GM23248 (cell line): ENCODE measurements around the gene KLHDC8A. TPM values are rescaled to one million over a fixed set of nuclear protein-coding genes. Genes with fewer than 3 reads are reported as not detected.

Experiments used
- DNase-seq: peaks from one replicate; pipeline ENCODE4 v3.0.0-alpha.2; 2015
- H2AFZ ChIP-seq: fragments of 200-600 bp; sonication (generic); 2 replicates; pipeline ENCODE4 v1.6.1; 2016; ENCODE audit warnings: antibody characterized with exemption
- H3F3A ChIP-seq: fragments of 200-600 bp; sonication (generic); 2 replicates; pipeline ENCODE4 v1.6.1; 2016; ENCODE audit warnings: mild to moderate bottlenecking, antibody characterized with exemption, mixed run types; ENCODE audit not compliant: insufficient read depth
- H3K27ac ChIP-seq: fragments of 200-600 bp; sonication (generic); 2 replicates; pipeline ENCODE4 v1.5.1; 2016; ENCODE audit warnings: mild to moderate bottlenecking
- H3K27me3 ChIP-seq: fragments of 200-600 bp; sonication (generic); replicated peaks from 2 replicates; pipeline ENCODE4 v1.6.1; 2016; ENCODE audit warnings: mild to moderate bottlenecking; ENCODE audit not compliant: insufficient read depth
- H3K36me3 ChIP-seq: fragments of 200-600 bp; sonication (generic); 2 replicates; pipeline ENCODE4 v1.6.1; 2016; ENCODE audit warnings: low read depth, mild to moderate bottlenecking
- H3K4me1 ChIP-seq: fragments of 200-600 bp; sonication (generic); 2 replicates; pipeline ENCODE4 v1.6.1; 2016; ENCODE audit warnings: mild to moderate bottlenecking; ENCODE audit not compliant: insufficient read depth
- H3K4me2 ChIP-seq: fragments of 200-600 bp; sonication (generic); one replicate; pipeline ENCODE4 v1.6.1; 2016; ENCODE audit warnings: mild to moderate bottlenecking; ENCODE audit not compliant: unreplicated experiment
- H3K4me3 ChIP-seq: fragments of 200-600 bp; sonication (generic); 2 replicates; pipeline ENCODE4 v1.5.1; 2016; ENCODE audit warnings: mild to moderate bottlenecking
- H3K79me2 ChIP-seq: fragments of 200-600 bp; sonication (generic); 2 replicates; pipeline ENCODE4 v1.6.1; 2016; ENCODE audit warnings: mild to moderate bottlenecking; ENCODE audit not compliant: insufficient read depth
- H3K9ac ChIP-seq: fragments of 200-600 bp; sonication (generic); 2 replicates; pipeline ENCODE4 v1.6.1; 2016; ENCODE audit warnings: mild to moderate bottlenecking
- H3K9me2 ChIP-seq: fragments of 200-600 bp; sonication (generic); 2 replicates; pipeline ENCODE4 v1.6.1; 2016; ENCODE audit warnings: mixed run types, mild to moderate bottlenecking, moderate library complexity; ENCODE audit not compliant: insufficient read depth
- H3K9me3 ChIP-seq: fragments of 200-600 bp; sonication (generic); one replicate; pipeline ENCODE4 v1.6.1; 2017; ENCODE audit warnings: low read depth
- H4K20me1 ChIP-seq: fragments of 200-600 bp; sonication (generic); 2 replicates; pipeline ENCODE4 v1.6.0; 2016; ENCODE audit not compliant: insufficient read depth
- EZH2 ChIP-seq: fragments of 200-600 bp; sonication (generic); IDR thresholded peaks from 2 replicates; pipeline ENCODE4 v1.6.1; 2018; ENCODE audit warnings: antibody characterized with exemption, mild to moderate bottlenecking; ENCODE audit not compliant: insufficient read depth, poor library complexity, severe bottlenecking
- EZH2phosphoT487 ChIP-seq: fragments of 200-600 bp; sonication (generic); IDR thresholded peaks from 2 replicates; pipeline ENCODE4 v1.6.1; 2018; ENCODE audit warnings: antibody characterized with exemption, moderate library complexity, mild to moderate bottlenecking, low read depth; ENCODE audit not compliant: insufficient read depth
- WGBS, 2 experiments: methylation state at CpG; one replicate each; pipeline ENCODE4 v1.1.6; 2015 to 2017; ENCODE audit warnings: low lambda C conversion rate in 2 of 2, low coverage in 1 of 2; ENCODE audit errors: missing lambda C conversion rate in 2 of 2; 5-methylcytosine and 5-hydroxymethylcytosine counted together
- in situ Hi-C: fragments of 300-500 bp; cut with MboI; formaldehyde crosslinking; loops from 2 replicates; pipeline ENCODE4 v1.15.0; 2020
- polyA plus RNA-seq: library from polyadenylated mRNA; unstranded; fragments of >200 nt; fragmentation: Nextera tagmentation; extraction: Ambion mirVana; gene quantifications from 2 replicates; pipeline ENCODE4 v1.2.1, GENCODE V29; 2016
- total RNA-seq: library from RNA; depleted of rRNA; stranded (reverse); fragments of >200 nt; shearing (Covaris generic); gene quantifications from 2 replicates; pipeline ENCODE4 v1.2.3, GENCODE V29; 2014

The KLHDC8A gene
- total and polyA plus RNA-seq, 2 experiments from 2014 or later, result not detected

GRCh38 chr1:205345761-205346160 lies 11.0 kb downstream of the KLHDC8A start:
- peaks cover 72% of the 10 kb centered on the region for H3K27me3 ChIP-seq
- H3K36me3 ChIP-seq, result no peaks in the 10 kb centered on the region
- no peak overlapping the region for H2AFZ ChIP-seq
- H3K4me2 ChIP-seq, result no peak overlapping the region
- no peak for TF ChIP-seq EZH2phosphoT487
- TF ChIP-seq EZH2, result no peak
- no peaks in the 10 kb centered on the region for H3K4me1 ChIP-seq
- H3K9me3 ChIP-seq, result no peaks in the 10 kb centered on the region
- DNase-seq, result no peak
- no peak overlapping the region for H3K4me3 ChIP-seq
- H3K9me2 ChIP-seq, result no peaks in the 10 kb centered on the region
- 76 to 78% methylated on average over 11 of the region's 11 CpGs for WGBS, 2 experiments
- H3K9ac ChIP-seq, result no peak overlapping the region
- in situ Hi-C loops, result no loop called here
- no peaks in the 10 kb centered on the region for H4K20me1 ChIP-seq
- H3K27ac ChIP-seq, result no peak overlapping the region
- H3K79me2 ChIP-seq, result no peaks in the 10 kb centered on the region
- no peaks in the 10 kb centered on the region for H3F3A ChIP-seq

GRCh38 chr1:205344066-205344928 lies 12.4 kb downstream of the KLHDC8A start:
- no peaks in the 10 kb centered on the region for H3K79me2 ChIP-seq
- peaks cover 66% of the 10 kb centered on the region for H3K27me3 ChIP-seq
- H3K4me2 ChIP-seq, result peak overlapping the region; percentile 21
- H3K4me1 ChIP-seq, result no peaks in the 10 kb centered on the region
- no peaks in the 10 kb centered on the region for H3K9me2 ChIP-seq
- H3K27ac ChIP-seq, result no peak overlapping the region
- 0 out of 2 replicates have a peak, but pooled peaks have one; percentile 32 for TF ChIP-seq EZH2phosphoT487
- TF ChIP-seq EZH2, result peak; percentile 93
- DNase-seq, result peak; percentile 49
- 0 out of 2 replicates have a peak overlapping the region, but pooled peaks have one; percentile 7 for H2AFZ ChIP-seq
- peak overlapping the region; percentile 45; the same call in 1 of the 2 replicates for H3K4me3 ChIP-seq
- no peak overlapping the region for H3K9ac ChIP-seq
- in situ Hi-C loops, result no loop called here
- no peaks in the 10 kb centered on the region for H3F3A ChIP-seq
- no peaks in the 10 kb centered on the region for H3K9me3 ChIP-seq
- H3K36me3 ChIP-seq, result no peaks in the 10 kb centered on the region
- no peaks in the 10 kb centered on the region for H4K20me1 ChIP-seq
- 6 to 9% methylated on average over 36 to 58 of the region's 59 CpGs for WGBS, 2 experiments

DNA sequence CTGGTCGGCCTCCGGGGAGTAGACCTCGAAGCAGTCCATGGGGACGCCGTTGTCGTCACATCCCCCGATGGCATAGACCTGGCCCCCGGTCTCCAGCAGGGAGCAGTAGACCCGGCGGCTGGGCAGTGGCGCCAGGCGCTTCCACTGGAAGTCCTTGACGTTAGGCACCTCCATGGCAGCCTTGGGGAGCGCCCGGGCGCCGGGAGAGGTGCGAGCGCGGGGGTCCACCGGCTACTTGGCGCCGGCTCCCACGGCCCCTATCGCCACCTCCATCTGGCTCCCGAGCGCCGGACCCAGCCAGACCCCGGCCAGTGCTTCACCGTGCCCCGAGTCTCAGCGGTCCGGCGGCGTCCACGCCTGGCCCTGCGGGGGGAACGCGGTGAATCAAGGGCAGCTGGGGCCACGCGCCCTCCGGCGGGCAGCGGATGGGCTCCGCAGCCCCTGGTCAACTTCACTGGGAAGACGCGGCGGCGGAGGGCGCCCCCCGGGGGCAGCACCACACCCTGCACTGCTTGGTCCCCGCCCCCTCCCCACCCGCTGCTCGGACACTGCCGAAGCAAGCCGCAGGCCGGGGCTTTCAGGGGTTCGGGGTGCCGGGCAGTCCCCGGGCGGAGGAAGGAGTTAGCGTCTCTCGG lies 13.2 kb downstream of the KLHDC8A start:
- TF ChIP-seq EZH2, result no peak
- TF ChIP-seq EZH2phosphoT487, result no peak
- Histone ChIP-seq H3K27ac (no peak overlapping the region), H3K9me2 (no peaks in the 10 kb centered on the region), H2AFZ (0 out of 2 replicates have a peak overlapping the region, but pooled peaks have one; percentile 7), H3F3A (no peaks in the 10 kb centered on the region), H4K20me1 (no peaks in the 10 kb centered on the region), H3K9ac (no peak overlapping the region), H3K27me3 (peaks cover 63% of the 10 kb centered on the region), H3K79me2 (no peaks in the 10 kb centered on the region), H3K9me3 (no peaks in the 10 kb centered on the region), H3K4me3 (peak overlapping the region; percentile 45; the same call in 1 of the 2 replicates), H3K4me1 (no peaks in the 10 kb centered on the region), H3K36me3 (no peaks in the 10 kb centered on the region), H3K4me2 (peak overlapping the region; percentile 6)
- WGBS, 2 experiments, result 7 to 9% methylated on average over 25 to 51 of the region's 63 CpGs
- DNase-seq, result peak; percentile 35
- in situ Hi-C loops, result no loop called here

DNA sequence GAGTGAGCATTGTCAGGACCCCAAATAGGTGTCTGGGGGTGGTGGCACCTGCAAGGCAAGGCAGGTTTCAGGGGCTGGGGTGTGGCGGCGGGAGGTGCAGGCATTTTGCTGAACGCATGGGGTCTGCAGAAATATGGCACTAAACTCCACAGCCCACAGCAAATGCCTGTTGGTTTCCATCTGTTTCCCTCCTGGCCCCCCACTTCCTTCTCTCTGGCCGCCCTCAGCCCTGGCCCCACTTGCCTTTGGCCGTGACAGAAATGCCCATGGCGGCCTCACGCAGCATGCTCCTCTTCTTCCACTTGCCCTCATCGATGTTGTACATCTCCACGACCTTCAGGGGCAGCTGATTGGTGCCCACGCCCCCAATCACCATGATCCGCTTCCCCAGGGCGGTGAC lies 13.7 kb downstream of the KLHDC8A start:
- WGBS, 2 experiments, result 40 to 52% methylated on average over 11 to 12 of the region's 12 CpGs
- H3K4me2 ChIP-seq, result no peak overlapping the region

More for the DNA sequence above, 13.7 kb downstream of the KLHDC8A start:
- Histone ChIP-seq H3K4me3 (no peak overlapping the region), H3K9me3 (no peaks in the 10 kb centered on the region), H2AFZ (no peak overlapping the region), H3K27me3 (peaks cover 62% of the 10 kb centered on the region), H3K27ac (no peak overlapping the region), H3K4me1 (no peaks in the 10 kb centered on the region), H3F3A (no peaks in the 10 kb centered on the region), H3K36me3 (no peaks in the 10 kb centered on the region), H4K20me1 (no peaks in the 10 kb centered on the region), H3K79me2 (no peaks in the 10 kb centered on the region), H3K9ac (no peak overlapping the region), H3K9me2 (no peaks in the 10 kb centered on the region)
- no peak for TF ChIP-seq EZH2phosphoT487
- TF ChIP-seq EZH2, result no peak
- no peak for DNase-seq
- in situ Hi-C loops, result no loop called here
